ENCODE measurements around the gene CD248.

Gene CD248

GRCh38 chr11:66272596-66272995, 44.2 kb downstream of the CD248 start:
- in situ Hi-C loops (cut with HindIII; ENCODE audit: low sequenced_read_pairs) = loop anchor here (10.0 kb wide), 1 partner anchor 62 kb away; the partner anchor contains the start of gene RIN1
- TF ChIP-seq CTCF (IDR thresholded peaks at IDR 0.05; ENCODE audit: low read depth, low read length, missing control alignments) = no peak

GRCh38 chr11:66271816-66272215, 45.0 kb downstream of the CD248 start:
- in situ Hi-C loops (cut with HindIII; ENCODE audit: low sequenced_read_pairs) = loop anchor here (10.0 kb wide), 1 partner anchor 63 kb away; the partner anchor contains the start of gene RIN1
- no peak overlapping the region for H3K4me3 ChIP-seq (ENCODE audit: low read depth, low read length)
- no peak for TF ChIP-seq CTCF (IDR thresholded peaks at IDR 0.05; ENCODE audit: low read depth, low read length, missing control alignments)
- no peak for DNase-seq (ENCODE audit: low read depth)

More at GRCh38 chr11:66272596-66272995, 44.2 kb downstream of the CD248 start:
- no peak for DNase-seq (ENCODE audit: low read depth)
- no peak overlapping the region for H3K4me3 ChIP-seq (ENCODE audit: low read depth, low read length)

- in situ Hi-C loops (cut with HindIII; ENCODE audit: low sequenced_read_pairs) = no loop called here
- DNase-seq (ENCODE audit: low read depth) = no peak
- peak overlapping the region; percentile 64 for H3K4me3 ChIP-seq (ENCODE audit: low read depth, low read length)
- peak; percentile 36 for TF ChIP-seq CTCF (IDR thresholded peaks at IDR 0.05; ENCODE audit: low read depth, low read length, missing control alignments)
Observed at GRCh38 chr11:66268952-66269905, 47.6 kb downstream of the CD248 start.

- in situ Hi-C loops (cut with HindIII; ENCODE audit: low sequenced_read_pairs) = no loop called here
- DNase-seq (ENCODE audit: low read depth) = peak; percentile 99
- no peak for TF ChIP-seq CTCF (IDR thresholded peaks at IDR 0.05; ENCODE audit: low read depth, low read length, missing control alignments)
- H3K4me3 ChIP-seq (ENCODE audit: low read depth, low read length) = peak within 1 kb of the TSS; percentile 64
Observed at GRCh38 chr11:66268244-66268951, 48.4 kb downstream of the CD248 start, which contains the start of gene RAB1B. Gene RAB1B (plus strand): TSS chr11:66268639. CDS start chr11:66268680, 41 bp downstream.

- peak; percentile 54 for DNase-seq (ENCODE audit: low read depth)
- peak; percentile 10 for TF ChIP-seq CTCF (IDR thresholded peaks at IDR 0.05; ENCODE audit: low read depth, low read length, missing control alignments)
- in situ Hi-C loops (cut with HindIII; ENCODE audit: low sequenced_read_pairs) = no loop called here
- peak overlapping the region; percentile 64 for H3K4me3 ChIP-seq (ENCODE audit: low read depth, low read length)
Observed at GRCh38 chr11:66267379-66268243, 49.2 kb downstream of the CD248 start.

GRCh38 chr11:66267039-66267378, 49.8 kb downstream of the CD248 start:
- peak overlapping the region; percentile 64 for H3K4me3 ChIP-seq (ENCODE audit: low read depth, low read length)
- in situ Hi-C loops (cut with HindIII; ENCODE audit: low sequenced_read_pairs) = no loop called here
- DNase-seq (ENCODE audit: low read depth) = no peak
- TF ChIP-seq CTCF (IDR thresholded peaks at IDR 0.05; ENCODE audit: low read depth, low read length, missing control alignments) = peak; percentile 6
